NCI-H2196 treated with DMSO at 0.1 percent for 48 hours (cell line): Measurements from ENCODE around the gene PM20D1.
"Not testable (repeated sequence)": the region's sequence is repeated elsewhere in the genome, so short reads cannot be mapped to it uniquely, and the experiment has no call there.

Experiments
- DNase-seq: peaks from one replicate; lab custom pipeline; 2025; ENCODE audit not compliant: unreplicated experiment; lab: John Stamatoyannopoulos, UW

Gene PM20D1

GRCh38 chr1:205842229-205842628, 7.7 kb downstream of the PM20D1 start:
- no peak for DNase-seq

DNA sequence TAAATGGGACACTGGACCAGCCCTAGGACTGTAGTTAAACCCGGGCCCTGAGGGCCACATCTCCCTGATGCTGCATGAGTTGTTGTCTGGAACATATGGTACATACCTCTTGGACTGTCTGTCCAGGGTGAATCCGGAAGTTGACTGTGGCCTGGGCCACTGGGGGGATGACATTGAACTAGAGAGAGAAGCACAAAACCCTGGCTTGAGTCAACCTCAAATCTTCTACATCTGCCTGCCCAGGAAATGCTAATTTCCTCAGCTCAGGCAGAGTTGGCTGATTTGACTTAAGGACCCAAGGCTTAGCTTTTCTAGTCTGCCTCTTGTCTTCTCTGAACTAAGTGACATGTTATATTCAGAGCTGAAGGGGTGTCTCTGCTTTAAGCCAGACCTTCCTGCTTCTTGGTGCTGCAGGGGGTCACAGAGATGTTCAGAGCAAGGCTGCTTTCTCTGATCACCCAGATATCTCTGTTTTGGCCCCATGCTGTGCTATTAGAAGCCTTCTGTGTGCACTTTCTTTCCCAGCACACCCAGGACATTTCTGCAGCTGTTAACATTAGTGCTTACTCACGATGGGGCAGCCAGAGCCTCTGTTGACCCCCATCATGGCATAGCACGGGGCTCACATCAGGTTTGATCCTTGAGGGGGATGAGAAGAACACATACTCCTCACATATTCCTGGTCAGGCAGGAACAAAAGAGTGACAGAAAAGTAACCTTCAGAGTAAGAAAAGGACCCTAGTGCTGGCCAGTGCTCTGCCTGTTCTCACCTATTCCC, 9.6 kb downstream of the PM20D1 start:
- no peak for DNase-seq

DNA sequence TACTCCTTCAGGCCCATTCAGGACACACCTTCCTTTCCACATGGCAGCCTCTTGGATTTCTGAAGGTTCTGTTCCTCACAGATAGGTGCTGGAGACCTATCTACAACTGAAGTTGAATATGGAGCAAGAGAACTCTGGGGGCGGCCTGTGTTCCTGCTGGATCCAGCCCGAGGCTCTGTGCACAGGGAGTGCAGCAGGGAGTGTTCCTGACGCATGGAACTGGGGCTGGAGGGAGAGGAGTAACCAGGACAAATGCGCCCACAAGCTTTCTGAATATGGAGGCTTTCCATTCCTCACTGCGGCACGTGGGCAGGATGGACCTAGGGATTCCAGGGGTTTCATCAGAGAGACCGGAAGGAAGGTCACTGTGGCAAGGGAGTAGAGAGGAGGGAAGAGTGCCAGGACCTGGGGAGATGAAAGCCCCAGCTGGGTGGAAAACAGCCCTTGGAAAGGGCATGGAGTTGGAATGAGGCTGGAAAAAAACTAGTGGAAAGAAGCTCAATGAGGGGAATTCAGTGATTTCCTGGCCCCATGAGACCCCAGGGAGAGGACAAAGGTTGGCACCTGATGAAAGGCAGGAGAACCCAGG, 12.5 kb downstream of the PM20D1 start:
- DNase-seq, result no peak

GRCh38 chr1:205834751-205835150, 15.2 kb downstream of the PM20D1 start:
- DNase-seq, result no peak

DNA sequence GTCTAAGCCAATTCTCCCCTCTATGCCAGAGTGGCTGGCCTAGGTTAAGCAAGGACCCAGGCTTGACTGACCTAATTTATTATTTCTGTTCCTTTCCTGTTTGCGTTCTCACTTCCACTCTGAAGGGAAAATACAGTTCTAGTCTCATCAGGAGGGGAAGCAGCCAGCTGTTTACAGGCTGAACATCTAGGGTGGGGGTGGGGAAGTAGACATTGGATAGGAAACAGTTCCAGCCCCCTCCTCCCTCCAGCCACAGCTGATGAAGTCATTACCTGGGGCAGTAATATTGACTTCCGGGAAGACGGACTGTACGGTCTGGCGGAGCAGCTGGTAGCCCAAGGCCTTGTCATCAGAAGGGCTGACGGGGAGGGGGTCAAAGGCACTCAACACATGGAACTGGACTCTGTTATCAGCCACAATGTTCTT, 17.6 kb downstream of the PM20D1 start:
- no peak for DNase-seq

DNA sequence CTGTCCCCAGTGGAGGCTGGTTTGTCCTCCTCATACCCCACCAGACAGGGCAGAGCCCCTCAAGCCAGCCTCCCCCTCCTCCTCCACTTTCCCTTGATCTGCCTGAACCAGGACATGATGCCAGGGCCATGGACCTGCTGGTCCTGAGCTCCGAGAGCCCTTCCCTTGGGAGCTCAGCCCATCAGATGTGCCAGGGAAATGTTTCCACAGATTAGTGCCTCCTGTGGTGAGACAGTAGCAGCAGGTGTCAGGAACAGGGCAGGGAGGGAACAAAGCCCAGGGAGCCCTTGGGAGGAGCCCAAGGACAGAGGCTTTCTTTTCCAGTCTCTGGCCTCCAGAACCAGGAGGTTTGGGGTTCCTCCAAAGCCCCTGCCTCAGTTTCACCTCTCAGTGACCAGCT, 22.3 kb downstream of the PM20D1 start:
- no peak for DNase-seq

DNA sequence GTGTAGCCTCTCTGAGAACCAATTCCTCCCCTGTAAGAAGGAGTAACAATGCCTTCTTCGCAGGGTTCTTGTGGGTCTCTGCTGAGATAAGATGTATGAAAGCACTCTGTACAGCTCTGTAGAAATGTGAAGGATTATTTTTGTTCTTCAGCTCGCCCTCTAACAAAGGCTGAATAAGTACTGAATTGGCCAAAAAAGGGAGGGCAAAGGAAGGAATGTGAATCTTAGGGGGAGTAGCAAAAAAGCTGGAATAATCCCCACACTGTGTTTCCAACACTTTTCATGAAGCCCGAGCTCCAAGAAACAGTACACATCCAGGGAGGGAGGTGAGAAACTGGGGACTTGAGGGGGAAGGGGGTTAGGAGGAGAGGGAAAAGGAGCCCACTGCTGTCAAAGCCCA, 22.9 kb downstream of the PM20D1 start:
- no peak for DNase-seq

- no peak for DNase-seq
Observed at GRCh38 chr1:205826016-205826806, 23.7 kb downstream of the PM20D1 start.

DNA sequence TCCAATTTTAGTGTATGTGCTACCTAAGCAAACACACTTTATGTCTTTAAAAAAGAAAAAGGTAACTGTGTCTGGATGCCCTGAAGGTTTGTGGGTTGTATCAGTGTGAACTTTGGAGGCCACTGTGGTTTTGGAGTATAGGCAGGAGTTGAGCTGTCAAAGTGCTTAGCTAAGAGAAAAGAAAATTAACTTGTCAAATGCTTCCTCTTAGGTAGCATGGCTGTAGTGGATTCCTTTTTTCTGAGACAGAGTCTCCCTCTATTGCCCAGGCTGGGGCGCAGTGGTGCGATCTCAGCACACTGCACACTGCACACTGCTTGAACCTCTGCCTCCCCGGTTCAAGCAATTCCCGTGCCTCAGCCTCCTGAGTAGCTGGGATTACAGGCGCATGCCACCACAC, 25.8 kb downstream of the PM20D1 start:
- no peak for DNase-seq

GRCh38 chr1:205823260-205823659, 26.7 kb downstream of the PM20D1 start:
- DNase-seq, result not testable (repeated sequence)

GRCh38 chr1:205822397-205822796, 27.5 kb downstream of the PM20D1 start:
- no peak for DNase-seq

DNA sequence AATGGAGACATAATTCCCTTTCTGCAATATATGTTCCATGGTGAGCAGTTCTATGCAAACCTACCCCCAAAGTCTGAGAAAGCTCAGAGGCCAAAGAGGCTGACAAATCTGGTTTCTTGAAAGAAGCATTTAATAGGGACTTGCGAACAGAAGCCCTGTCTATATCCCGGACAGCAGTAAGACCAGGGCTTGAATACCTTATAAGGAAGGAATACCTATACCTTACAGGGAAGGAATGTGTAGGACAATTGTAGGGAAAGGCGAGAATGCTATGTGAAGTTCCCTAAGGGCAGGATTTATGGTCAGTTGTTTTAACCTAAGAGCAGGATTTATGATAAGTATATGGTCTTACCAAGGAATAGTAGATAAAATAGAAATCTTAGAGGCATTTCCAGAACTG, 31.9 kb downstream of the PM20D1 start:
- no peak for DNase-seq

DNA sequence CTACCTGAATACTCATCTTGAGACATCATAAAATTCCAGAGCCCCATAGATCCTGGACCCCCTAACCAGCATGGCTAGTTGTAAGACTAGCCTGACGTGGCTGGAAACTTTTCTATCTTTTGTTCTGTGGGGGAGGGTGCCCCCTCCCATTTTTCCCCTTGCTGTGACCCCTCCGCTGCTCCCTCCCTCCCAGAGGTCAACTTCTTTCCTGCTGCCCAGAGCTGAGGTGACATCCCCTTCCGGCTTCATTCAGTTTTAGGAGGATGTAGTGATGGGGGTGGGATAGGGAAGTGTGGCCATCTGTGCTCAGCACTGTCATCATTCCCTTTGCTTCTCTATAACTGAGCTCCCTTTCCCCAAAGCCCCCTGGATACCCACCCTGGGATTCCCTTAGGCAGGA, 32.6 kb downstream of the PM20D1 start:
- DNase-seq, result no peak

- no peak for DNase-seq
Observed at GRCh38 chr1:205813755-205814058, 36.2 kb downstream of the PM20D1 start.

DNA sequence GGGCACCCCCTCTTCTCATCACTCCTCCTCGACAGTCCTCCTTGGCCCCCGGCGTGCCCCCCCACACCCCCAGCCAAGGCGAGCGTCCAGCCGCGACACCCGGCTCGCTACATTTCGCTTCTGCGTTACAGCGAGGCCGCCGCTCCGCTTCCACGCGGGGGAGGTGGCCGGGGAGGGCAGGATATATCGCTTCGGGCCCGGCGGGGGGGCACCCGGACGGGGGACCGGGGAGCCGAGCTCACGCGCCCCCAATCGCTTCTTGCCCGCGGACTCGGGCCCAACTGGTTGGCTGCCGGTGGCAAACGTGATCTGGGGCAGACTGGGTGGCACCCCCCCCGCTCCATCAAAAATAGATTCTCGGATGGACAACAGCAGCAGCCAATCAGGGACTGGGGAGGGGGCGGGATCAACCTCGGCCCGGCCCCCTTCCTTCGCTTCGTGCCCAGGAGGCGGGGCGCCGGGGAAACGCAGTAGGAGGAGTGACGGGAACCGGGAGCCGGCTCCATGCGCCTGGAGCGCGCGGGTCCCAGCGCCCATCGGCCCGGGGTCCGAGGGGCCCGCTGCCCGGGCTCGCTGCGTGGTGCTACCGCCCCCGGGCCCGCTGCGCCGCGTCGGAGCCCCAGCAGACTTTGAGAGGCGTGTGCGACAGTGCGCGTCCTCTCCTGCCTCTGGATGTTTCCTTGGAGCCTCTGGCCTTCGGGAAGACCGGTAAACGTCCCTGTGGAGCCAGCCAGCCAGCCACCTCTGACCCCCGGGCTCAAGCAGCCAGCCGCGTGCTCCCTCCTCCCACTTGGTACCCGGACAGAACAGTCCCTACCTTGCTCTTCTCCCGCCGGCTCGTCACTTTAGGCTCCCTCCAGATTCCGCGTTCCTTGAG, 36.8 kb downstream of the PM20D1 start, which contains the start of gene SLC41A1:
TSS of gene SLC41A1 (minus strand) at position 321 of the 877 bp plus-strand sequence. CDS start 2,757 bp downstream, outside the sequence.
- peak; percentile 88 for DNase-seq

DNA sequence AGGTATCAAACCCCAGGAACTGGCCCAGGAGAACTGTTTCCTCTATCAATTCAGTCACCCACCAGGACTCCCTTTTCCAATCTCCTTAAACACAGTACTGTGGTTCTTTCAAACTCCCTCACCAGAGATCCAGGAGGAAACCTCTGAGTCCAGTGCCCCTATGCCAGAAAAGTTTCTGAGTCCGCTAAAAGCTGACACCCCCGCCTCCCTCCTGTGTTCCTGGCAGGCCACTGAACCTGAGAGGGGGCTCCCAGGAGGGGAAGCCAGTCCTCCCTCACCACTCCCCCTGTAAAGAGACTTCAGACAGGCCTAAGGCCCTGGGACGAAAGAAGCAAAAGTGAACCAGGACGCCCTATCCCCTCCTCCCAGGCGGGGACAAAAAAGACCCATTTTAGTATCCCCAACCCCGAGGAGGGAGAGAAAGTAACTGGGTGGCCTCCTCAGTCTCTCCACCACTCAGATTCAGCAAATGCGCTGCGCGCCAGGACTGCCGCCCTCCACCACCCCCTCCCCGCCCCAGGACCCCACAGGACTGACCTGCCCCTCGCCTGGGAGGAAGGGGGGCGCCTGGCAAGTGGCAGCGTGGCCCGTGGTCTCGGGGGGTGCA, 37.6 kb downstream of the PM20D1 start:
- no peak for DNase-seq

DNA sequence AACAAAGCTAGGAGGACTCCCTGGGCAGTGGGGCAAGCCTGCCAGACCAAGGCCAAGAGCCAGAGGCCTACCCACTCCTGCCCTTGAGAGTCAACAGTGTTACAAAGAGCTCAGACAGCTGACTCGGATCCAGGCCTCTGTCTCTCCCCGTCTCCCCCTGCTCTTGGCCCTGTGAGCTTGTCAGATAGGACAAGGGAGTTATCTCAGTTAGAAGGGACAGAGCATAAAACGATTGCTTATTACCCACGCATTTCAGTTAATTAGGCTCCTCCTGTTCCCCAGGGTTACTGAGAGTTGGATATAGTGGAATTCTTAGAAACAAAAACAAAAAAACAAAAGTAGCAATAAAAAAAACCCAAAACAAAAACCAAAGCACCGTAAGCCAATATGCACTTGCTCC, 38.3 kb downstream of the PM20D1 start:
- no peak for DNase-seq

DNA sequence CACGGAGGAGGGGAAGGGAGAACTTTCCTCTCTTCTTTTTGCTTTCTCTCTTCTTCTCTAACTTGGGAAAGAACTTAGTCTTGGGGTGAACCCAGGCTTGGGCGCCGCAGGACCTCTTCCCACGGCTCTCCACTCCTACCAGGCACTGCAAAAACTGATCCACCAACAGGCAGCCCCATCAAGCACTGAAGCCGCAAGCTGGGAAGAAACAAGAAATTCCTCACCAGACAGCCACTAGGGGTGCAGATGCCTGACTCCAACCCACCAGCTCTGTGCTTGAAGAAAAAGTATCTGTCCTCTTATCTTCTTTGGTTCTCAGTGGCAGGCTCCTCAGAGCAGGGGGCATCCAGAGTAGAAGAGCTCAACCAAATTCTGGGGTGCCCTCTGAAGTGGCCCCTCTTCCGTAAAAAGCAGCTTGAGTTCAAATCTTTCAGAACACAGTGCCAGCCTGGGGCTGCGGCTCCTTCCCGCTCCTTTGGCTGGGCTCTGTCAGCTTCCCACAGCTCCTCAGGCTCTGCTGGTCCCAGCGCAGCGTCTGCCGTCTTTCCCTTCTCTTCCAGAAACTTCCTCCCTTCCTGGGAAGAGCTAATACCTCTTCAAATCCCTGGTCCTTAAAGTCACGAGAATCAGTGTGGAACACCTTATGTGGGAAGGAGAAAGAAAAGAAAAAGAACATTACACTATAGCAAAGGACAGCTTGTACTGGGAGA, 39.3 kb downstream of the PM20D1 start:
- no peak for DNase-seq

DNA sequence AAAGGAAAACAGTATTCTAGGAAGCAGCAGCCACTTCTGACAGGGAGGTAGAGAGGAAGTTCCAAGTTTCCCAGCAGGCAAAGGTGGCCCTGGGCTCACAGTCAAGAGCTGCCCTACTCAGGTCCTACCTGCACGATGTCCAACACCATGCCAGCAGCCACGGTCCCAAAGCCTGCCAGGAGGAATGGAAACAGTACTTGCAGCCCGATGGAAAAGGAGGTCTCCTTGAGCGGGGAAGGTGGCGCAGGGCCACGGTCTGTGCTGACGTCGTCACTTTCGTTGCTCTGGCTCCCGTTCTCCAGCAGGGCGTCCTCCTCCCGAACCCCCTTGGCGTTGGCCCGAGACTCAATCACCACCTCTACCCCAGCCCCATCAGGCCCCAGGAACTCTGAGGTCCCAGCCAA, 40.0 kb downstream of the PM20D1 start:
- DNase-seq, result no peak

GRCh38 chr1:205809469-205809868, 40.5 kb downstream of the PM20D1 start:
- DNase-seq, result no peak
